Tibial nerve (tissue), 4 donors: Measurements from ENCODE around the gene MMP14. TPM values are rescaled to one million over a fixed set of nuclear protein-coding genes. Genes with fewer than 3 reads are reported as not detected.

Experiments
- DNase-seq, 2 donors: peaks; one replicate each; pipeline ENCODE4 v3.0.0-alpha.2; 2019; ENCODE audit warnings: low spot score in 2 of 2
- H3K27ac ChIP-seq, 4 donors: fragments of 200-600 bp; sonication (generic) in 3 of 4; one replicate each; pipeline ENCODE4 v1.5.1; 2017 to 2019; ENCODE audit warnings: mild to moderate bottlenecking in 1 of 4
- H3K27me3 ChIP-seq, 2 donors: fragments of 200-600 bp; sonication (generic) in 1 of 2; one replicate each; pipeline versions ENCODE4 v1.5.1 to v1.6.0; 2017 to 2019
- H3K36me3 ChIP-seq, 3 donors: fragments of 200-600 bp; sonication (generic); one replicate each; pipeline ENCODE4 v1.5.1; 2018 to 2019
- H3K4me1 ChIP-seq, 4 donors: fragments of 200-600 bp; sonication (generic) in 3 of 4; one replicate each; pipeline ENCODE4 v1.5.1; 2017 to 2019
- H3K4me3 ChIP-seq, 4 donors: fragments of 200-600 bp; sonication (generic) in 3 of 4; one replicate each; pipeline ENCODE4 v1.5.1; 2017 to 2019; ENCODE audit warnings: mild to moderate bottlenecking in 1 of 4, moderate library complexity in 1 of 4
- H3K9me3 ChIP-seq, 4 donors: fragments of 200-600 bp; sonication (generic) in 3 of 4; one replicate each; pipeline ENCODE4 v1.5.1; 2017 to 2019
- EP300 ChIP-seq, 2 donors: sonication (generic); formaldehyde crosslinking; IDR thresholded peaks; one replicate each; pipeline ENCODE4 v1.6.1; 2017; ENCODE audit warnings: antibody characterized with exemption in 2 of 2, mild to moderate bottlenecking in 1 of 2
- POLR2A ChIP-seq, 2 donors: fragments of 450-650 bp; IDR thresholded peaks; one replicate each; pipeline ENCODE4 v1.6.1; 2017; ENCODE audit warnings: antibody characterized with exemption in 2 of 2, mild to moderate bottlenecking in 2 of 2, moderate library complexity in 2 of 2
- WGBS, 2 donors: methylation state at CpG; one replicate each; pipeline ENCODE4 v1.1.5; 2018; 5-methylcytosine and 5-hydroxymethylcytosine counted together
- total RNA-seq, 4 donors: library from RNA; depleted of rRNA; stranded (reverse); fragments of >200 nt; gene quantifications; one replicate each; pipeline ENCODE4 v1.1.0, GENCODE V29; 2016
- TF ChIP-seq, protein P1 (sequence below), 5 experiments: fragments of 200-600 bp in 3 of 5; fragments of 450-650 bp in 2 of 5; sonication (generic) in 3 of 5; IDR thresholded peaks; one replicate each; pipeline ENCODE4 v1.5.1; 2016 to 2019; ENCODE audit warnings: antibody characterized with exemption in 5 of 5, mild to moderate bottlenecking in 3 of 5, moderate library complexity in 2 of 5

Gene MMP14
- total RNA-seq, 4 donors from 2014 or later: 101 to 222 (median 145) TPM

DNA sequence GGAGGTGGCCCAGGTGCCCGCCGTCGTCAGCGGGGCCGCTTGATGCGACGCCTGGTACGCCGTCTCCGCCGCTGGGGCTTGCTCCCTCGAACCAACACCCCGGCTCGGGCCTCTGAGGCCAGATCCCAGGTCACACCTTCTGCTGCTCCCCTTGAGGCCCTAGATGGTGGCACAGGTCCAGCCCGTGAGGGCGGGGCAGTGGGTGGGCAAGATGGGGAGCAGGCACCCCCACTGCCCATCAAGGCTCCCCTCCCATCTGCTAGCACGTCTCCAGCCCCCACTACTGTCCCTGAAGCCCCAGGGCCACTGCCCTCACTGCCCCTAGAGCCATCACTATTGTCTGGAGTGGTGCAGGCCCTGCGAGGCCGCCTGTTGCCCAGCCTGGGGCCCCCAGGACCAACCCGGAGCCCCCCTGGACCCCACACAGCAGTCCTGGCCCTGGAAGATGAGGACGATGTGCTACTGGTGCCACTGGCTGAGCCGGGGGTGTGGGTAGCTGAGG is 40.7 kb downstream of the MMP14 start:
- H3K4me1 ChIP-seq: peaks cover 0 to 44% (median 6%) of the 10 kb centered on the region in 4 donors
- 93 to 94% methylated on average over 15 to 22 of the region's 22 CpGs for WGBS, 2 donors
- H3K36me3 ChIP-seq: peaks cover 0 to 71% (median 39%) of the 10 kb centered on the region in 3 donors
- H3K27ac ChIP-seq: no peak overlapping the region
- no peak for DNase-seq
- no peaks in the 10 kb centered on the region for H3K27me3 ChIP-seq
- no peak for TF ChIP-seq POLR2A (IDR thresholded peaks at IDR 0.05)
- TF ChIP-seq EP300 (IDR thresholded peaks at IDR 0.05): no peak
- TF ChIP-seq, protein P1, sequence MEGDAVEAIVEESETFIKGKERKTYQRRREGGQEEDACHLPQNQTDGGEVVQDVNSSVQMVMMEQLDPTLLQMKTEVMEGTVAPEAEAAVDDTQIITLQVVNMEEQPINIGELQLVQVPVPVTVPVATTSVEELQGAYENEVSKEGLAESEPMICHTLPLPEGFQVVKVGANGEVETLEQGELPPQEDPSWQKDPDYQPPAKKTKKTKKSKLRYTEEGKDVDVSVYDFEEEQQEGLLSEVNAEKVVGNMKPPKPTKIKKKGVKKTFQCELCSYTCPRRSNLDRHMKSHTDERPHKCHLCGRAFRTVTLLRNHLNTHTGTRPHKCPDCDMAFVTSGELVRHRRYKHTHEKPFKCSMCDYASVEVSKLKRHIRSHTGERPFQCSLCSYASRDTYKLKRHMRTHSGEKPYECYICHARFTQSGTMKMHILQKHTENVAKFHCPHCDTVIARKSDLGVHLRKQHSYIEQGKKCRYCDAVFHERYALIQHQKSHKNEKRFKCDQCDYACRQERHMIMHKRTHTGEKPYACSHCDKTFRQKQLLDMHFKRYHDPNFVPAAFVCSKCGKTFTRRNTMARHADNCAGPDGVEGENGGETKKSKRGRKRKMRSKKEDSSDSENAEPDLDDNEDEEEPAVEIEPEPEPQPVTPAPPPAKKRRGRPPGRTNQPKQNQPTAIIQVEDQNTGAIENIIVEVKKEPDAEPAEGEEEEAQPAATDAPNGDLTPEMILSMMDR (IDR thresholded peaks at IDR 0.05): no peak
- H3K9me3 ChIP-seq: no peaks in the 10 kb centered on the region
- H3K4me3 ChIP-seq: no peak overlapping the region

DNA sequence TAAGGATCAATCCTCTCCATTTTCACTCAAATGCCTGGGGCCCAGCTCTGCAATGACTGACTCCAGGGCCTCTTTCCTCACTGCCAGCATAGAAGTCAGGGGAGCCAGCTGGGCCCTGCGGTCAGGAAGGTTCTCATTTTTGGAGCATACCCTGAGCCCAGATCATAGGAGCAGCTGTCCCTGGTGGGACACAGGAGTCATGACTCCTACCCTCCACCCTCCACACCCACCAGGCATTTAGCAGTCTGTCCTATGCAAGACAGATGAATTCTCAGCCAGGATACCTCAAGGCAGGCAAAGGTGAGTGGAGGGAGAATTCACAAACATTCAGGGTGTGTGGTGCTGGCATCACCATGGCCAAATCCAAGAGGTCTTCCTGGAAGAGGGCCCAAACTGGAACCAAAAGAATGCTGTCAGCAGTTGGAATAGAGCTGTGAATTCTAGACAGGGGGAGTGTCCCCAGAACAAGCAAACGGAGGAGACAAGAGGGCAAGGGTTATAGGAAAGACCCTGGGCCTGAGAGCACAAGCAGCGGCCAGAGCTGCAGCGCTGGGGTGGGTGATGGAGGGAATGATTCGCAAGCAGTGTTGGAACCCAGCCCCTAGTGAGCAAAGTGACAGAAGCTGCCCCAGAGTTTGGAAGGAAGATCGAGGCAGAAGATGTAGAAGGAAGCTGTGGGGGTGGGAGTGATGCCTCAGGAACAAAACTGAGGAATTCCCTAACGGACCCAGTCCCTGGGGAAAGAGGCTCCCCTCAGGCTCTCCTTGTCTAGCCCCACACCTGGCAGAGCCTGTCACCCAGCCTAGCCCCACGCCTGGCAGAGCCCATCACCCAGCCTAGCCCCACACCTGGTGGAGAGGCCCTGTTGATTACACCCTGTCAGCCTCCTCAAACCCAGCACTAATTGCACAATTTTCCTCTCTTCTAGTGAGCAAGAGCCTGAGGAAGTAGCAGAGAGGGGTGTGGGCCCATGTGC is 42.2 kb downstream of the MMP14 start:
- peaks cover 0 to 49% (median 12%) of the 10 kb centered on the region in 4 donors for H3K4me1 ChIP-seq
- no peaks in the 10 kb centered on the region for H3K27me3 ChIP-seq
- H3K36me3 ChIP-seq: peaks cover 0 to 66% (median 39%) of the 10 kb centered on the region in 3 donors
- DNase-seq: no peak
- TF ChIP-seq POLR2A (IDR thresholded peaks at IDR 0.05): no peak
- no peak overlapping the region for H3K27ac ChIP-seq
- WGBS, 2 donors: 71 to 72% methylated on average over 8 of the region's 8 CpGs
- no peaks in the 10 kb centered on the region for H3K9me3 ChIP-seq
- no peak overlapping the region for H3K4me3 ChIP-seq

DNA sequence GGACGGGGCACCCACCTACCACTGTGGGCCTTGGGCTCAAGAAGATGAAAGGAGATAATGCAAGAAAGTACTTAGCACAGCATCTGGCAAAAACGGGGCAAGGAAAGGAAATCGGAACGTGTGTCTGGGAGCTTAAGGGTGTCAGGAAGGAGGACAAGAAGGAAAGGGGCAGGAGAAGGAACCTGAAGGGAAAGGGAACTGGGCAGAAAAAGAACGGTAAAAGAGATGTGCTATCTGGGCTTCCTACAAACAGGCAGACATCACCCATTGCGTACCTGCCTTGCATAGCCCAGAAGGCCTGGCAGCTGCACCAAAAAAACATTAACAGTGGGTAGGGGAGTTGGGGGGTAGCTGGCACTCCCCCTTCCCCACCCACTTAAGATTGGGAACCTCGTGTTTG is 45.7 kb downstream of the MMP14 start:
- DNase-seq: no peak
- H3K4me3 ChIP-seq: no peak overlapping the region
- H3K36me3 ChIP-seq: peaks cover 0 to 31% (median 15%) of the 10 kb centered on the region in 3 donors
- H3K4me1 ChIP-seq: peaks cover 0 to 32% (median 13%) of the 10 kb centered on the region in 4 donors
- H3K9me3 ChIP-seq: no peaks in the 10 kb centered on the region
- no peaks in the 10 kb centered on the region for H3K27me3 ChIP-seq
- TF ChIP-seq EP300 (IDR thresholded peaks at IDR 0.05): no peak
- TF ChIP-seq, protein P1 (IDR thresholded peaks at IDR 0.05): no peak
- no peak for TF ChIP-seq POLR2A (IDR thresholded peaks at IDR 0.05)
- 32 to 40% methylated on average over 7 of the region's 7 CpGs for WGBS, 2 donors
- H3K27ac ChIP-seq: no peak overlapping the region

DNA sequence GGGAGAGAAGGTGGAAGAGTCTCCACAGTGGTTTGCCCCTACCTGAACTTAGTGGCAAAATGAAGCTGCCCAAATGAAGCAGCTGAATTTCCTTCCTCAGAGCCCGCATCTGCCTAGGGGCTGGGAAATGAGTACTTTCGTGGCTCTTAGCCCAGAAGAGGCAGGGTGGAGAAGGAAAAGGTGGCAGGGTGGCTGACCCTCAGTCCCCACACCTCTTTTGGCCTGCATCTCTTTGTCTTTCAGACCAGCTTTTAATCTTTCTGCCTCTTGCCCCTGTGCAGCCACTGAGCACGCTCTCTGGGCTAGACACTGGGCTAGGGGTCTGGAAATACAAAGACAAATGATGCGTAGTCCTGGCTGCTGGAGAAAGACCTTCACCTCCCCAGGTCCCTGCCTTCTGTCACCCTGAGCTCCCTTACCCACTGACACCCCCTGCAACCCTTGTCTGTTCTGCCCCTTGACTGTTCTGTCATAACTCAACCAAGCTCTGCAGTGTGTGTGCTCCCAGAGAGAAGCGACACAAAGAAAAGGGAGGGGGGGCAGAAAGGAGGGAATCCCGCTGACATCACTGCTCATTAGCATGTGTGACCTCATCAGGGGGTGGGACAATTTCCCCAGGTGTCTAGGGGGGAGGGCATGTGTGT is 46.3 kb downstream of the MMP14 start:
- DNase-seq: no peak
- no peaks in the 10 kb centered on the region for H3K27me3 ChIP-seq
- H3K4me3 ChIP-seq: no peak overlapping the region
- WGBS, 2 donors: 18 to 24% methylated on average over 6 of the region's 6 CpGs
- no peaks in the 10 kb centered on the region for H3K9me3 ChIP-seq
- H3K27ac ChIP-seq: no peak overlapping the region
- no peak for TF ChIP-seq POLR2A (IDR thresholded peaks at IDR 0.05)
- no peak for TF ChIP-seq EP300 (IDR thresholded peaks at IDR 0.05)
- TF ChIP-seq, protein P1 (IDR thresholded peaks at IDR 0.05): no peak
- peaks cover 0 to 38% (median 15%) of the 10 kb centered on the region in 4 donors for H3K4me1 ChIP-seq
- peaks cover 0 to 25% (median 10%) of the 10 kb centered on the region in 3 donors for H3K36me3 ChIP-seq

DNA sequence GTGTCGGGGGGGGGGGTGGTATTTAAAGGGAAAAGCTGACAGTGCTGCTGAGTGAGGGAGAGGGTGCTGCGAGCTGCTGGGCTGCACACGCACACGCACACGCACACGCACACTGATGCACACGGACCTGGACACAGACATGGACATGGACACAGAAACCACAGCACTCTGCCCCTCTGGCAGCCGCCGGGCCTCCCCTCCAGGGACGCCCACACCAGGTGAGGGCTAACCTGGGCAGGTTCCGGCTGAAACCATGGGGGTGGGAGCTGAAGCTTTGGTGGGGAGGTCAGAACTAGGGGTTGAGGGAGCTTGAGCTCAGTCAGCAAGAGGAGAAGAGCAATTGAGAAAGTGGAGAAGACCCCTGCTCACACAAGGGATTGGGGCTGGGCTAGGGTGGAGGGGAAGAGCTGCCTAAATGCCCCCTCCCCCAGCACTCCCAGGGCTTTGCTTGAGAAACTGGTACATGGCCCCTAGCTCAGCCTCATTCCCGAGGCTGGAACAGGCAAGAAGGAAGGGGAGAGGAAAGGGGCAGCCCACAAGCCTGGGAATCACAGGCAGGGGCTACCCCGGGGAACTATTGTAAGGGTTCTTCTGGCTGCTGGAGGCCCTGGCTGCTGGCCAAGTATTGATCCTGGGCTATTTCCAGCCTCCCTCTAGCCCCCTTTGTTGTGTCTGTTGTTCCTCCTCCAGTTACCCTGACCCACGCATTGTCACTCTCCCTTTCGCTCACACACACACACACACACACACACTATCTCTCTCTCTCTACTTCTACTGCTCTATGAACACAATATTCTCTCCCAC is 47.0 kb downstream of the MMP14 start, which contains the start of gene REM2:
TSS of gene REM2 (plus strand) at position 50 of the 804 bp plus-strand sequence. CDS start at position 116, 66 bp downstream.
- H3K9me3 ChIP-seq: no peaks in the 10 kb centered on the region

More for the DNA sequence above, 47.0 kb downstream of the MMP14 start, which contains the start of gene REM2:
- Histone ChIP-seq H3K4me1 (peaks cover 0 to 46% (median 18%) of the 10 kb centered on the region in 4 donors), H3K27me3 (no peaks in the 10 kb centered on the region), H3K36me3 (peaks cover 0 to 18% (median 3%) of the 10 kb centered on the region in 3 donors), H3K27ac (no peak within 1 kb of the TSS), H3K4me3 (no peak within 1 kb of the TSS)
- TF ChIP-seq, protein P1 (IDR thresholded peaks at IDR 0.05): no peak
- TF ChIP-seq POLR2A (IDR thresholded peaks at IDR 0.05) (no peak), EP300 (IDR thresholded peaks at IDR 0.05) (no peak)
- DNase-seq: no peak
- 21 to 35% methylated on average over 14 to 15 of the region's 15 CpGs for WGBS, 2 donors
